A673 (cell line): ENCODE data around the gene PCNX3.

Source experiments
- CTCF ChIP-seq: fragments of 300-800, 200-600 bp; sonication (generic); conservative IDR thresholded peaks from 2 replicates; pipeline ENCODE4 v1.5.1; 2017; ENCODE audit warnings: low read depth, mild to moderate bottlenecking, antibody characterized with exemption, low read length, moderate library complexity, mixed read lengths
- EZH2 ChIP-seq: fragments of 200-600 bp; sonication (generic); IDR thresholded peaks from 2 replicates; pipeline ENCODE4 v1.6.1; 2017; ENCODE audit warnings: borderline replicate concordance, low read depth, mild to moderate bottlenecking, mixed read lengths, antibody characterized with exemption, low read length; ENCODE audit not compliant: poor library complexity, severe bottlenecking

GRCh38 chr11:65569973-65570918, 45.3 kb upstream of the PCNX3 start, which contains the start of gene ZNRD2:
- TF ChIP-seq CTCF (peak; percentile 64), EZH2 (no peak)
